Measurements from ENCODE around the gene COQ6.

DNA sequence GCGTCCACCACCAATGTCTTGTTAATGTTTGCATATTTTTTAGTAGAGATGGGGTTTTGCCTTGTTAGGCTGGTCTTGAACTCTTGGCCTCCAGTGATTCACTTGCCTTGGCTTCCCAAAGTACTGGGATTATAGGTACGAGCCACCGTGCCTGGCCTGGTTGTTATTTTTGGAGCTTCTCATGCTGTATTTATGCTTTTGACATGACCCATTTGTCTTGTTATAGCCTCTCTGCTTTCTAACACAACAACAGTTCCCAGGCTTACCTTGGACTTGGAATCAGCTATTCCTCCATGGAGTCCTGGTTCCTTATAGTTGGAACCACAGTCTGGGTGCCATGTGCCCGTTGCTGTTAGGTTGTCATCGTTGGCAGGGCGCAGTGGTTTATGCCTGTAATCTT, 33.8 kb upstream of the COQ6 start:
- TF ChIP-seq GATA2 (IDR thresholded peaks at IDR 0.05; ENCODE audit: low read depth, low read length) (no peak), GATA3 (IDR thresholded peaks at IDR 0.05; ENCODE audit: low read depth, low read length) (no peak)
